Activated CD8-positive, alpha-beta T cell treated with anti-CD3 and anti-CD28 coated beads for 36 hours (primary cell): ENCODE data around the gene PLEKHA3. TPM values are rescaled to one million over a fixed set of nuclear protein-coding genes. Genes with fewer than 3 reads are reported as not detected.
A peak's percentile ranks its signal among the peaks of the same experiment; 100 is the strongest.
"Not testable (repeated sequence)": the region's sequence is repeated elsewhere in the genome, so short reads cannot be mapped to it uniquely, and the experiment has no call there.

Experiments used
- ATAC-seq: fragments of 200-7000 bp; cut with Tn5 transposase; one replicate; pipeline ENCODE4 v1.10.0; 2021; ENCODE audit warnings: mild to moderate bottlenecking, moderate library complexity
- CTCF ChIA-PET: fragments of 350-600 bp; sonication (Branson Sonifier 250); formaldehyde crosslinking; loops from one replicate; lab custom pipeline; 2021; ENCODE audit warnings: antibody characterized with exemption; lab: Charles Lee
- POLR2A ChIA-PET: fragments of 350-600 bp; sonication (Branson Sonifier 250); formaldehyde crosslinking; loops from one replicate; lab custom pipeline; 2021; ENCODE audit warnings: antibody characterized with exemption; lab: Charles Lee
- DNase-seq: peaks from one replicate; pipeline ENCODE4 v3.0.0-alpha.2; 2020
- H3K27ac Mint-ChIP-seq: one replicate; pipeline ENCODE4 v1.8.0; 2021; ENCODE audit warnings: mild to moderate bottlenecking, mixed read lengths
- H3K27me3 Mint-ChIP-seq: one replicate; pipeline ENCODE4 v1.8.0; 2021; ENCODE audit warnings: mixed read lengths
- H3K36me3 Mint-ChIP-seq: one replicate; pipeline ENCODE4 v1.8.0; 2021; ENCODE audit warnings: low read depth, mixed read lengths
- H3K4me1 Mint-ChIP-seq: one replicate; pipeline ENCODE4 v1.8.0; 2021; ENCODE audit warnings: low read depth, mixed read lengths
- H3K4me3 Mint-ChIP-seq: one replicate; pipeline ENCODE4 v1.8.0; 2021; ENCODE audit warnings: mild to moderate bottlenecking, moderate library complexity, mixed read lengths
- H3K9me3 Mint-ChIP-seq: one replicate; pipeline ENCODE4 v1.8.0; 2021; ENCODE audit warnings: mixed read lengths
- intact Hi-C: fragments of 100-400 bp; cut with micrococcal nuclease; formaldehyde crosslinking; loops from one replicate; pipeline ENCODE4 v1.10.0; 2022
- total RNA-seq, 2 experiments: library from RNA; stranded (reverse); gene quantifications; one replicate each; pipeline ENCODE4 v1.2.3, GENCODE V29; 2021
- TF ChIP-seq, protein P1 (sequence below): fragments of 200-600 bp; IDR thresholded peaks from one replicate; pipeline ENCODE4 v1.8.0; 2022; ENCODE audit warnings: antibody characterized with exemption, mild to moderate bottlenecking

Gene PLEKHA3
- total RNA-seq, 2 experiments from 2014 or later, result 21.0 to 22.2 TPM

DNA sequence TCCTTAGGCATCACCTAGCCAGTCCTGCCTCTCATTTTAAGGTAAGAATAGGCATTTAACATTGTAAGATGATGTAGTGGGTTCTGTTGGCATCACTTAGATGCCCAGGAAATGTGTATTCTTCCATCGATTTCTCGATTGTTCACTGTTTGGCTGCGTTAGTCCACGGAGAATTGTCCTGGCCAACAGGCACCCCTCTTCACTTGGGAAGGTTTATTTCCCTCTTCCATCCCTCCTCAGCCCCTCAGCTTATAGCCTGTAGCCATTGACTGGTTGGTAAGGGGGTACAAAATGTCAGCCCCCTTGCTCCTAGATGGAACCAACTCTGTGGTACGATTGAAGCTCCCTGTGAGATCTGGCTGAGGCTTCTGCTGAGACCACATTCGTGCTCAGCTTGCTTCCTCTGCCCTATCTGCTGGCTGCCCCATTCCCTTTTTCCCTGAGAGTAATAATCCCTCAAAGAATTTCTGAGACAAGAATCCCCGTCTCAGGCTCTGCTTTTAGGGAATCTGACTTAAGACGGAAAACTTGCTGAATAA lies 43.4 kb downstream of the PLEKHA3 start:
- TF ChIP-seq, protein P1, sequence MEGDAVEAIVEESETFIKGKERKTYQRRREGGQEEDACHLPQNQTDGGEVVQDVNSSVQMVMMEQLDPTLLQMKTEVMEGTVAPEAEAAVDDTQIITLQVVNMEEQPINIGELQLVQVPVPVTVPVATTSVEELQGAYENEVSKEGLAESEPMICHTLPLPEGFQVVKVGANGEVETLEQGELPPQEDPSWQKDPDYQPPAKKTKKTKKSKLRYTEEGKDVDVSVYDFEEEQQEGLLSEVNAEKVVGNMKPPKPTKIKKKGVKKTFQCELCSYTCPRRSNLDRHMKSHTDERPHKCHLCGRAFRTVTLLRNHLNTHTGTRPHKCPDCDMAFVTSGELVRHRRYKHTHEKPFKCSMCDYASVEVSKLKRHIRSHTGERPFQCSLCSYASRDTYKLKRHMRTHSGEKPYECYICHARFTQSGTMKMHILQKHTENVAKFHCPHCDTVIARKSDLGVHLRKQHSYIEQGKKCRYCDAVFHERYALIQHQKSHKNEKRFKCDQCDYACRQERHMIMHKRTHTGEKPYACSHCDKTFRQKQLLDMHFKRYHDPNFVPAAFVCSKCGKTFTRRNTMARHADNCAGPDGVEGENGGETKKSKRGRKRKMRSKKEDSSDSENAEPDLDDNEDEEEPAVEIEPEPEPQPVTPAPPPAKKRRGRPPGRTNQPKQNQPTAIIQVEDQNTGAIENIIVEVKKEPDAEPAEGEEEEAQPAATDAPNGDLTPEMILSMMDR, result no peak
- ChIA-PET POLR2A (no interaction called here), CTCF (interaction anchor here (0.6 to 1.9 kb wide), 9 partner anchors 10 to 132 kb away, joined by 3 to 6 read pairs (median 3); partner anchors contain the start of genes PJVK and PRKRA)
- DNase-seq (no peak), ATAC-seq (no peak)
- H3K4me1 Mint-ChIP-seq, result peaks cover 42% of the 10 kb centered on the region
- intact Hi-C loops, result loop anchor here (2.0 kb wide), 1 partner anchor 43 kb away; the partner anchor contains the start of gene PLEKHA3
- peaks cover 37% of the 10 kb centered on the region for H3K36me3 Mint-ChIP-seq
- H3K4me3 Mint-ChIP-seq, result peak overlapping the region; percentile 90
- H3K27me3 Mint-ChIP-seq, result no peaks in the 10 kb centered on the region
- peaks cover 1% of the 10 kb centered on the region for H3K9me3 Mint-ChIP-seq
- peak overlapping the region; percentile 90 for H3K27ac Mint-ChIP-seq

- H3K27me3 Mint-ChIP-seq, ATAC-seq, intact Hi-C loops, DNase-seq, H3K9me3 Mint-ChIP-seq, POLR2A ChIA-PET, H3K27ac Mint-ChIP-seq: not testable (repeated sequence)
- CTCF ChIA-PET, result interaction anchor here (1.4 to 1.9 kb wide), 2 partner anchors 11 to 74 kb away, joined by 3 to 4 read pairs; partner anchors contain the start of genes PJVK and PRKRA
- H3K4me1 Mint-ChIP-seq, result peaks cover 49% of the 10 kb centered on the region
- peaks cover 39% of the 10 kb centered on the region for H3K36me3 Mint-ChIP-seq
- H3K4me3 Mint-ChIP-seq, result peak overlapping the region; percentile 15
Measured at GRCh38 chr2:178525010-178525409, 44.8 kb downstream of the PLEKHA3 start.

DNA sequence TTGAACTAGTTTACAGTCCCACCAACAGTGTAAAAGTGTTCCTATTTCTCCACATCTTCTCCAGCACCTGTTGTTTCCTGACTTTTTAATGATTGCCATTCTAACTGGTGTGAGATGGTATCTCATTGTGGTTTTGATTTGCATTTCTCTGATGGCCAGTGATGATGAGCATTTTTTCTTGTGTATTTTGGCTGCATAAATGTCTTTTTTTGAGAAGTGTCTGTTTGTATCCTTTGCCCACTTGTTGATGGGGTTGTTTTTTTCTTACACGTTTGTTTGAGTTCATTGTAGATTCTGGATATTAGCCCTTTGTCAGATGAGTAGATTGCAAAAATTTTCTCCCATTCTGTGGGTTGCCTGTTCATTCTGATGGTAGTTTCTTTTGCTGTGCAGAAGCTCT lies 45.2 kb downstream of the PLEKHA3 start:
- POLR2A ChIA-PET, H3K27ac Mint-ChIP-seq, H3K4me3 Mint-ChIP-seq, ATAC-seq, H3K27me3 Mint-ChIP-seq, intact Hi-C loops, DNase-seq, H3K9me3 Mint-ChIP-seq: not testable (repeated sequence)
- Mint-ChIP-seq H3K4me1 (peaks cover 52% of the 10 kb centered on the region), H3K36me3 (peaks cover 41% of the 10 kb centered on the region)
- CTCF ChIA-PET, result interaction anchor here (0.5 kb wide), 1 partner anchor 226 kb away, joined by 3 read pairs; no protein-coding TSS in a partner anchor

DNA sequence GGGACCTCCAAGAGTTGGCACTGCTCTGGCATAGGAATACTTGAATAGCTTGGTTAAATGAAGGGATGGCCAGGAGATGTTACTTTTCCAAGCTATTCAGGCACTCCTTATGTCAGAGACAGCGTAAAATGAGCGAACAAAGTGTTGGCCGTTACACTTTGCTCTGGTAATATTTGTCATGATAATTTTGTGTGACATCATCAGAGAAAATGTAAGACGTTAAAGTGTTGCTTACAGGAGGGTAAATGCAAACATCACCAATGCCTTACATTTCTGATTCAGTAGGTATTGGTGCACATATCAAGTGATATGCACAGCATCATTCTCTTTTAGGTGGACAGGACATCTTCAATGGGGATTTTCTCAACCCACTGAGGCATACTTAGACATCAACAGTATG lies 46.0 kb downstream of the PLEKHA3 start:
- intact Hi-C loops, result no loop called here

GRCh38 chr2:178527592-178527991 lies 47.3 kb downstream of the PLEKHA3 start:
- no peaks in the 10 kb centered on the region for H3K27me3 Mint-ChIP-seq
- ATAC-seq (no peak), DNase-seq (no peak)
- H3K9me3 Mint-ChIP-seq, result peaks cover 1% of the 10 kb centered on the region
- ChIA-PET CTCF (interaction anchor here (1.8 kb wide), 1 partner anchor 113 kb away, joined by 4 read pairs; no protein-coding TSS in a partner anchor), POLR2A (interaction anchor here (0.7 to 0.8 kb wide), 2 partner anchors 10 to 40 kb away, joined by 4 read pairs; no protein-coding TSS in a partner anchor)
- H3K27ac Mint-ChIP-seq, result no peak overlapping the region
- TF ChIP-seq, protein P1, result no peak
- intact Hi-C loops, result no loop called here
- H3K36me3 Mint-ChIP-seq, result peaks cover 50% of the 10 kb centered on the region
- H3K4me1 Mint-ChIP-seq, result peaks cover 56% of the 10 kb centered on the region
- H3K4me3 Mint-ChIP-seq, result no peak overlapping the region

More for the DNA sequence above, 46.0 kb downstream of the PLEKHA3 start:
- no peak overlapping the region for H3K4me3 Mint-ChIP-seq
- ChIA-PET CTCF (no interaction called here), POLR2A (no interaction called here)
- H3K36me3 Mint-ChIP-seq, result peaks cover 47% of the 10 kb centered on the region
- DNase-seq, result no peak
- H3K9me3 Mint-ChIP-seq, result peaks cover 1% of the 10 kb centered on the region
- no peaks in the 10 kb centered on the region for H3K27me3 Mint-ChIP-seq
- H3K27ac Mint-ChIP-seq, result no peak overlapping the region
- ATAC-seq, result no peak
- H3K4me1 Mint-ChIP-seq, result peaks cover 57% of the 10 kb centered on the region
- TF ChIP-seq, protein P1, result no peak

DNA sequence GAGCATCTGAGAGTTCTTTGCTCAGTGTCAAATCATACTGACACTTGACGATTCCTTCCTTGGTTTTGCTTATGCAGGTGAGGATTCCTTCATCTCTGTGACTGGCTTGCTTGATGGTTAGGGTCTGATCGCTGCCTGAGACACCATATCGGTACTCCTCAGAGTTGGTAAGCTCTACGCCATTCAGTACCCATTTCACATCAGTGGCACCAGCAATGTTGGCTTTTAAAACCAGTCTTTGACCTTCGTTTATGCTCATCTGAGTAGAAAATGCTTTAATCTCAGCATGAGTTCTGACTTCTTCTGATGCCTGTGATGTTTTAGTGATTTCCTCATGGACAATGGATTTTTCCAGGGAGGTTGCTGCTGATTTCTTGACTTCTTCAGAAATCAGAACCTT lies 48.4 kb downstream of the PLEKHA3 start:
- no peak overlapping the region for H3K27ac Mint-ChIP-seq
- no peaks in the 10 kb centered on the region for H3K27me3 Mint-ChIP-seq
- DNase-seq (no peak), ATAC-seq (no peak)
- TF ChIP-seq, protein P1, result no peak
- peaks cover 53% of the 10 kb centered on the region for H3K4me1 Mint-ChIP-seq
- ChIA-PET POLR2A (no interaction called here), CTCF (no interaction called here)
- H3K4me3 Mint-ChIP-seq, result no peak overlapping the region
- peaks cover 55% of the 10 kb centered on the region for H3K36me3 Mint-ChIP-seq
- intact Hi-C loops, result no loop called here
- H3K9me3 Mint-ChIP-seq, result no peaks in the 10 kb centered on the region
